Neural cell (in vitro differentiated cells): ENCODE results near the gene UQCRC1.

Experiments
- MXI1 ChIP-seq: fragments of 450-650 bp; conservative IDR thresholded peaks from 2 replicates; pipeline ENCODE4 v1.6.1; 2014; ENCODE audit warnings: antibody characterized with exemption, mild to moderate bottlenecking; ENCODE audit not compliant: poor library complexity, severe bottlenecking
- TF ChIP-seq, protein P1 (sequence below): fragments of 450-650 bp; IDR thresholded peaks from 2 replicates; pipeline ENCODE4 v1.5.1; 2014; ENCODE audit warnings: antibody characterized with exemption, mild to moderate bottlenecking, moderate library complexity; ENCODE audit not compliant: poor library complexity, severe bottlenecking

DNA sequence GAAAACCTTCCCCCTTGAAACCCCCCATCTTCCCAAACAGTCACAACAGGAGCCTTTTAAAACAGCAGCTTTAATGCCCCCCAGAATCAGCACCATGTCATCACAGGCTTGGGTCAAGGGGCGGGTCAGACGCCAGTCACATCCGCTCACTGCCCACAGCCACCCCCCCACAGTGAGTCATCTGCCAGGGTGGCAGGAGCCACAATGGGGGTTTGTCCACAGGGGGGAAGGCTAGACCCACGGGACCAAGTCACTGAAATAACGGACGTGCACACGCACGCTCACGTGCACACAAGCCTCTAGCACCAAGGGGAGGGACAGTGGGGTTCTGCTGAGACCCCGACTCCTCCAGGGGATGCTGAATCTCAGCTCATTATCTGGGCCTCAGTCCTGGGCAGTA lies 45.4 kb downstream of the UQCRC1 start:
- TF ChIP-seq MXI1 = no peak
- TF ChIP-seq, protein P1, sequence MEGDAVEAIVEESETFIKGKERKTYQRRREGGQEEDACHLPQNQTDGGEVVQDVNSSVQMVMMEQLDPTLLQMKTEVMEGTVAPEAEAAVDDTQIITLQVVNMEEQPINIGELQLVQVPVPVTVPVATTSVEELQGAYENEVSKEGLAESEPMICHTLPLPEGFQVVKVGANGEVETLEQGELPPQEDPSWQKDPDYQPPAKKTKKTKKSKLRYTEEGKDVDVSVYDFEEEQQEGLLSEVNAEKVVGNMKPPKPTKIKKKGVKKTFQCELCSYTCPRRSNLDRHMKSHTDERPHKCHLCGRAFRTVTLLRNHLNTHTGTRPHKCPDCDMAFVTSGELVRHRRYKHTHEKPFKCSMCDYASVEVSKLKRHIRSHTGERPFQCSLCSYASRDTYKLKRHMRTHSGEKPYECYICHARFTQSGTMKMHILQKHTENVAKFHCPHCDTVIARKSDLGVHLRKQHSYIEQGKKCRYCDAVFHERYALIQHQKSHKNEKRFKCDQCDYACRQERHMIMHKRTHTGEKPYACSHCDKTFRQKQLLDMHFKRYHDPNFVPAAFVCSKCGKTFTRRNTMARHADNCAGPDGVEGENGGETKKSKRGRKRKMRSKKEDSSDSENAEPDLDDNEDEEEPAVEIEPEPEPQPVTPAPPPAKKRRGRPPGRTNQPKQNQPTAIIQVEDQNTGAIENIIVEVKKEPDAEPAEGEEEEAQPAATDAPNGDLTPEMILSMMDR = no peak
